Tibial artery (tissue), 4 donors: ENCODE data around the gene TRPM2.

Experiments
- DNase-seq, 2 donors: peaks; one replicate each; pipeline ENCODE4 v3.0.0-alpha.2; 2019
- H3K27ac ChIP-seq, 2 donors: fragments of 200-600 bp; sonication (generic) in 1 of 2; 1 replicate in 1 of 2; 2 replicates in 1 of 2; pipeline ENCODE4 v1.5.1; 2018 to 2019; ENCODE audit warnings: mild to moderate bottlenecking in 1 of 2
- H3K27me3 ChIP-seq, 2 donors: fragments of 200-600 bp; sonication (generic) in 1 of 2; one replicate each; pipeline versions ENCODE4 v1.5.1 to v1.6.0; 2016 to 2019
- H3K36me3 ChIP-seq, 3 donors: fragments of 200-600 bp; sonication (generic) in 2 of 3; one replicate each; pipeline ENCODE4 v1.5.1; 2016 to 2019; ENCODE audit warnings: mild to moderate bottlenecking in 2 of 3
- H3K4me1 ChIP-seq, 4 donors: fragments of 200-600 bp; sonication (generic) in 2 of 4; 1 replicate in 3 of 4; 2 replicates in 1 of 4; pipeline ENCODE4 v1.5.1; 2016 to 2019
- H3K4me3 ChIP-seq, 2 donors: fragments of 200-600 bp; sonication (generic) in 1 of 2; 1 replicate in 1 of 2; 2 replicates in 1 of 2; pipeline ENCODE4 v1.5.1; 2018 to 2019; ENCODE audit warnings: mild to moderate bottlenecking in 2 of 2
- H3K9me3 ChIP-seq, 3 donors: fragments of 200-600 bp; sonication (generic) in 1 of 3; one replicate each; pipeline ENCODE4 v1.5.1; 2016 to 2019
- intact Hi-C: fragments of 100-400 bp; cut with DNase I; formaldehyde crosslinking; loops from one replicate; pipeline ENCODE4 v1.15.0; 2023; ENCODE audit warnings: low total_unique reads
- TF ChIP-seq, protein P1 (sequence below), 2 experiments: fragments of 200-600 bp in 1 of 2; fragments of 450-650 bp in 1 of 2; IDR thresholded peaks; one replicate each; pipeline ENCODE4 v1.5.1; 2017 to 2019; ENCODE audit warnings: antibody characterized with exemption in 2 of 2, mild to moderate bottlenecking in 1 of 2, moderate library complexity in 1 of 2

Gene TRPM2

DNA sequence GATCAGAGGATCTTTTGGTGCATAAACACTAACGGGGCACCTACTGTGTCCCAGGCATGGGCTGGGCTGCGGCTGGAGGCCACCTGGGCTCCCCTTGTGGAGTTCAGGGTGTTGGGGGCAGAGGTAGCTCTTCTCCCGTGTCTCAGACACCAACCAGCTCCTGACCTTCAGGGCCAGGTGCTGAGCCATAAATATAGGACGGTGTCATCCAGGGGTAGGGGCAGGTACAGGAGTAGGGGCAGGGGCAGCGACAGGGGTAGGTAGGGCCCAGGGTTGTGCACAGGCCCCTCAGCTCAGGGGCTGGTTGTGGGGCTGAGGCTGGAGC, 83.9 kb downstream of the TRPM2 start:
- DNase-seq = no peak
- no peak overlapping the region for H3K27ac ChIP-seq
- H3K4me3 ChIP-seq = no peak overlapping the region
- TF ChIP-seq, protein P1, sequence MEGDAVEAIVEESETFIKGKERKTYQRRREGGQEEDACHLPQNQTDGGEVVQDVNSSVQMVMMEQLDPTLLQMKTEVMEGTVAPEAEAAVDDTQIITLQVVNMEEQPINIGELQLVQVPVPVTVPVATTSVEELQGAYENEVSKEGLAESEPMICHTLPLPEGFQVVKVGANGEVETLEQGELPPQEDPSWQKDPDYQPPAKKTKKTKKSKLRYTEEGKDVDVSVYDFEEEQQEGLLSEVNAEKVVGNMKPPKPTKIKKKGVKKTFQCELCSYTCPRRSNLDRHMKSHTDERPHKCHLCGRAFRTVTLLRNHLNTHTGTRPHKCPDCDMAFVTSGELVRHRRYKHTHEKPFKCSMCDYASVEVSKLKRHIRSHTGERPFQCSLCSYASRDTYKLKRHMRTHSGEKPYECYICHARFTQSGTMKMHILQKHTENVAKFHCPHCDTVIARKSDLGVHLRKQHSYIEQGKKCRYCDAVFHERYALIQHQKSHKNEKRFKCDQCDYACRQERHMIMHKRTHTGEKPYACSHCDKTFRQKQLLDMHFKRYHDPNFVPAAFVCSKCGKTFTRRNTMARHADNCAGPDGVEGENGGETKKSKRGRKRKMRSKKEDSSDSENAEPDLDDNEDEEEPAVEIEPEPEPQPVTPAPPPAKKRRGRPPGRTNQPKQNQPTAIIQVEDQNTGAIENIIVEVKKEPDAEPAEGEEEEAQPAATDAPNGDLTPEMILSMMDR (IDR thresholded peaks at IDR 0.05) = no peak
- H3K27me3 ChIP-seq = peaks cover 0 to 32% of the 10 kb centered on the region in 2 donors
- H3K4me1 ChIP-seq = peaks cover 0 to 8% (median 0%) of the 10 kb centered on the region in 4 donors
- peaks cover 0 to under 1% (median 0%) of the 10 kb centered on the region in 3 donors for H3K9me3 ChIP-seq
- intact Hi-C loops = no loop called here
- H3K36me3 ChIP-seq = no peaks in the 10 kb centered on the region

DNA sequence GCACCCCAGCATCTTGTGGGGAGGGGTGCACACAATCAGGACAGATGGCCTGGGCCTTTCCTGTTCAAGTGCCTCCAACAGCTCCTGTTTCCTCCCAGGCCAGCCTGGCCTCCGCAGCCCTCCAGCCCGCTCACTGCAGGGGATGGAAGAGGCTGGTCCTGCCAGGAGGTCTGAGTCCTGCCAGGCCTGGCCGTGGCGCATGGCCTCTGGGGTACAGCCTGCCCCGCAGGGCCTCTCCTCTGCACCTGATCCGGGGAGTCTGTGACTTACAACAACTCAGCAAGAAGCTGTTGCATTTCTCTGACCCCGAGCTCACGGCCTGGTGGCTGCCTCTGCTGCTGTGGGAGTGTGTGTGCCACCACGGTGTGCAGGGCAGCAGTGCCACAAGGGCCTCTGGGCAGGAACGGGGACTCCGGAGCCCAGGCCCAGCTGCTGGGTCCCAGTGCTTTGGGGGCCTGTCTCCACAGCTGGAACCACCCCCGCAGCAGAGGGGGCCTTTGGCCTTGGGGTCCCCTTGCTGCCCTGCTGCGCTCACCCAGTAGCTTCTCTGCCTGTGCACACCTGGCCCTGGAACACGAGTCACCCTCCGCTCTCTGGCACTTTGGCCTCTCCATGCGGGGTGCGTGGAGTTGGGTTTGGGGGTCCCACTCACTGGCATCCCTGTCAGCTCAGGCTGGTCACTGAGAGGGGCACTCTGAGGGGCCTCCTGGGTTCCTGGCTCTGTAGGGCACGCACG, 84.4 kb downstream of the TRPM2 start:
- DNase-seq = peak in 1 of 2 donors; percentile 55
- Histone ChIP-seq H3K36me3 (no peaks in the 10 kb centered on the region), H3K4me3 (no peak overlapping the region), H3K27me3 (peaks cover 0 to 36% of the 10 kb centered on the region in 2 donors), H3K4me1 (peaks cover 0 to 8% (median 0%) of the 10 kb centered on the region in 4 donors), H3K9me3 (no peaks in the 10 kb centered on the region), H3K27ac (no peak overlapping the region)
- TF ChIP-seq, protein P1 (IDR thresholded peaks at IDR 0.05) = no peak
- intact Hi-C loops = no loop called here

DNA sequence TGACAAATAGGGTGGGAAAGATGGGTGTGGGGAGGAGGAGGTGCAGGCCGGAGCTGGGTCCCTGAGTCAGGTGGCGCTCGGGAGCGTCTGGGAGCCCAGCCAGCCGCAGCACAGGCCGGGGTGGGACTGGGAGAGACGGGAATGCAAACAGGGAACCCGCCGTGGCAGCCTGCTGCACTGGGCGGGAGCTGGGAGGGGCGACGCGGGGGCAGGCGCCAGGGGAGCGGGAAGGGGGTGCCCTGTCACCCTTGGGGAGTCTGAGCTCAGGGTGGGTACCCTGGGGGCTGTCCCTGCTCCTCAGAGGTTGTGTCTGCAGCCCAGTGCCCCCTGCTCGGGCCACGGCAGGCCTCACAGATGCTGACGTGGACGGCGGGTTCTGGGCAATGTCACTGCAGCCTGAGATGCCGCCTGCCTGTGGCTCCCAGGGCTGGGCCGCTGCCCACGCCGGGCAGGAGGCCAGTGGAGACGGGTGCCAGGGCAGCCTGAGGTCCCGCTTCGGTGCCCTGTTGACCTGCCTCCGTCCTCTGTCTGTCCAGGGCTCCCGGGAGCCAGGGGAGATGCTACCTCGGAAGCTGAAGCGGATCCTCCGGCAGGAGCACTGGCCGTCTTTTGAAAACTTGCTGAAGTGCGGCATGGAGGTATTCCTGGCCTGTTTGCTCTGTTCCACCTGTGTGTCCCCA, 85.2 kb downstream of the TRPM2 start:
- peaks cover 0 to 42% of the 10 kb centered on the region in 2 donors for H3K27me3 ChIP-seq
- TF ChIP-seq, protein P1 (IDR thresholded peaks at IDR 0.05) = no peak
- H3K4me1 ChIP-seq = peaks cover 0 to 8% (median 0%) of the 10 kb centered on the region in 4 donors
- intact Hi-C loops = no loop called here
- no peaks in the 10 kb centered on the region for H3K9me3 ChIP-seq
- H3K36me3 ChIP-seq = no peaks in the 10 kb centered on the region
- no peak overlapping the region for H3K27ac ChIP-seq
- H3K4me3 ChIP-seq = peak overlapping the region in 1 of 2 donors; percentile 38
- peak in 1 of 2 donors; percentile 58 for DNase-seq

DNA sequence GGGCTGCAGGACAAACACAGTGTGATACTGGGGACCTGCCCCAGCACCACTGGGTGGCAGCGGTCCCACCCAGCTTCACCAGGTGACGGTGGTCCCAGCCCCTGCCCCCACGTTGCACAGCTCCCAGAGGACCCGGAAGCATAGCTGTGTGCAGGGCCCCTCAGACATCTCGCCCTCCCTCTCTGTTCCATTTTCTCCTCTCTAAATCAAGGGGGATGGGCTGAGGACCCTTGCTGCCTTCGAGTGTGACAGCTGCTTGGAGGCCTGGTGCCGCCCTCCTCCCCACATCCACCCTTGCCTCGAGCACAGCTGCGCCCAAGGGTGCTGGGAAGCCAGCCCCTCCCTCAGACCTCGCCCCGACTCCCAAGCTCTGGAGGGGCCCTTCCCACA, 85.8 kb downstream of the TRPM2 start:
- intact Hi-C loops = no loop called here
- no peak overlapping the region for H3K27ac ChIP-seq
- H3K9me3 ChIP-seq = no peaks in the 10 kb centered on the region
- H3K4me1 ChIP-seq = peaks cover 0 to 8% (median 0%) of the 10 kb centered on the region in 4 donors
- peaks cover 0 to 44% of the 10 kb centered on the region in 2 donors for H3K27me3 ChIP-seq
- no peak overlapping the region for H3K4me3 ChIP-seq
- no peaks in the 10 kb centered on the region for H3K36me3 ChIP-seq
- DNase-seq = peak in 1 of 2 donors; percentile 7
- TF ChIP-seq, protein P1 (IDR thresholded peaks at IDR 0.05) = no peak

DNA sequence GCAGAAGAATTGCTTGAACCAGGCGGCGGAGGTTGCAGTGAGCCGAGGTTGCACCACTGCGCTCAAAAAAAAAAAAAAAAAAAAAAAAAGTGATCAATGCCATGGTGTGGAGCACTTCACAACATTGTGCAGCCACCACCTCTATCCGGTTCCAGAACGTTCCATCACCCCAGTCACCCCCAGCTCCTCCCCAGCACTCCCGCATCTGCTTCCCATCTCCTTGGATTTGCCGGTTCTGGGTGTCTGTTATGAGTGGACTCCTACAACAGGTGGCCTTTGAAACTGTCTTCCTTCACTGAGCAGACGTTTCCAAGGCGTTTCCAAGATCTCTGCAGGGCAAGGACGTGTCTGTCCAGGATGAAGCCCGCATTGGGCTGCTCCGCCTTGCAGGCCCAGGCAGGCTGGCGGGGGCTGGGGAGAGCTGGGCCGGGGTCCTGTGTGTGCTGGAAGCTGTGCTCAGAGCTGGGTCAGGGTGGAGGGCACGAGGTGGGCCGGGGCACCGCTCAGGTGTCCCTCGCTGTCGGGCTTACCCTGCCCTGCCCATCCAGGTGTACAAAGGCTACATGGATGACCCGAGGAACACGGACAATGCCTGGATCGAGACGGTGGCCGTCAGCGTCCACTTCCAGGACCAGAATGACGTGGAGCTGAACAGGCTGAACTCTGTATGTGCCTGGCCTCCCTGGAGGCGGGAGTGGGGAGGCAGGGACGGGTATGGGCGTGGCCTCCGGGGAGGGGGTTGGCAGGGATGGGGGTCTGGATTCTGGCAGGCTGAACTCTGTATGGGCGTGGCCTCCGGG, 87.0 kb downstream of the TRPM2 start:
- H3K27me3 ChIP-seq = peaks cover 0 to 41% of the 10 kb centered on the region in 2 donors
- no peaks in the 10 kb centered on the region for H3K36me3 ChIP-seq
- TF ChIP-seq, protein P1 (IDR thresholded peaks at IDR 0.05) = no peak
- peaks cover 0 to 8% (median 0%) of the 10 kb centered on the region in 4 donors for H3K4me1 ChIP-seq
- no peak overlapping the region for H3K27ac ChIP-seq
- peak in 1 of 2 donors; percentile 35 for DNase-seq
- H3K9me3 ChIP-seq = no peaks in the 10 kb centered on the region
- intact Hi-C loops = no loop called here
- H3K4me3 ChIP-seq = no peak overlapping the region
